GM19025 (cell line): ENCODE data around the gene EXOC6B.

Experiments used
- ATAC-seq: cut with Tn5 transposase; IDR thresholded peaks from one replicate; pipeline ENCODE4 v1.9.1; 2021; ENCODE audit warnings: mild to moderate bottlenecking, low read depth, moderate library complexity; ENCODE audit not compliant: unreplicated experiment

The EXOC6B gene

DNA sequence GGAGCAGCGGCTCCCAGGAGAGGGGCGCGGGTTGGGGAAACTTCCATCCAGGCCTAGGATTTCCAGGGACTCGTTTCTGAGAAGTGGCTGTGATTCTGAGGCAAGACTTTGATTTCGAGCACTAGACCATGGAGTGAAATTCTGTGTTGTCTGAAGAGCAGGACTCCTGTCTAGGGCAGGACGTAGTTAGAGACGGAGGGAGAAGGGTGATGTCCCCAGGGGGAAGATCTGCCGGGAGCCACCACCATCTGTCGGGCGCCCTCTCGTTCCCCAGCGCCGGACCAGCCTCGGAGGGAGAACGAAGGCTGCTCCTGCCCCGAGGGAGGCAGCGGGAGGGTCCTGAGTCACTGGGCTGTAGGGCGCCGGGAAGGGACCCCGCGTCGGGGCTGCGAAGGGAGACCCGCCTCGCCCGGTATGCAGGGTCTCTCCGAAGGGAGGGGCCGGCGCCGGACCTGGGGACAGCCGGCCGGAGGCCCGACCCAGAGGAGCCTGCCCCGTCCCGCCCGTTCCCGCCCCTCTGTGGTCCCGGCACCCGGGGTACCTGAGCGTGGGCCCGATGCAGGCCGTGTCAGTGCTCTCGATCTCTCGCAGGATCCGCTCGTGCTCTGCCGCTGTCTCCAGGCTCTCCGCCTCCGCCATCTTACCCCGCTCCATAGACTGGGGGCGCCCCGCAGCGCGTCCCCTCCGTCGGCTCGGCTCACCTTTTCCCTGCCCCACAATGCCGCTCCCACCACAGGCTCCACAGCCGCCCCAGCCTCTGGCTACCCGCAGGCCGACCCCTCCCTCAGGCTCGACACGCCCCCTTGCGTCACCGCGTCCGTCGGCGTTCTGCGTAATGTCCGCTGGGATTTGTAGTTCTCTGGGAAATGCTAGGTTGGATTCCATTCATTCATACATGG is at the start of gene EXOC6B:
Gene EXOC6B, minus strand, starts transcription at position 777 of the 899 bp plus-strand sequence.
- ATAC-seq, result peak; percentile 85

GRCh38 chr2:72871880-72872279 is 46.0 kb upstream of the EXOC6B start:
- no peak for ATAC-seq

DNA sequence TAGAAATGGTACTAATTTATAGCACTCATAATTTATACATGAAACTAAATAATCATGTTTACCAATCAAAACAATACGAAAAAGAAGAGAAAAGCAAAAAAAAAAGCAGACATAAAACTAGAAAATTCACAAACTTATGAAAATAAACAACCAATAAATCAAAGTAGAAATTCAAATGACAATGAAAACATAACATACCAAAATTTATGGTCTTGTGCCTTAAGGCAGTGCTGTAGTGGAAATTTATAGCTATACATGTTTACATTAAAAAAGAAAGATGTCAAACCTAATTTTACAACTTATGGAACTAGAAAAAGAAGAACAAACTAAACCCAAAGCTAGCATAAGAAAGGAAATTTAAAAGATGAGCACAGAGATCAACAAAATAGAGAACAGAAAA is 45.2 kb upstream of the EXOC6B start:
- ATAC-seq, result no peak

GRCh38 chr2:72864500-72864899 is 38.7 kb upstream of the EXOC6B start:
- peak; percentile 47 for ATAC-seq

DNA sequence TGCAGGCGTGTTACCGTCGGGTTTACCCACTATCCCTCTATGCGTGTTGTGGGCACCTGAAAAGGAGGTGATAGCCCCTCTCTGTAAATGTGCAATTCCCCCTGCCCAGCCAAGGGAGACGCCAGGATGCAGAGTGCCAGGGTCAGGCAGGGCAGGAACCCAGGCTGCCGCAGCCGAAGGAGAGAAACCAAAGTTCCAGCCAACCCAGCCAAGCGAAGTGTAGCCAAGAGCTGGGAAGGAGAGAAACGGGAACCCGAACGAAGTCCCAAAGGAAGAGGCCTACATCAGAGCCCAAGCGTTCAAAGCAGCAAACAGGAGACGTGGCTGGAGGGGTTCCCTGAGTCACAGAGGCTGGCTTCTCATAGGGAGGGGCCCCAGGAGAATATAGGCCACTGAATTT is 37.2 kb upstream of the EXOC6B start:
- no peak for ATAC-seq

GRCh38 chr2:72862239-72862988 is 36.6 kb upstream of the EXOC6B start:
- ATAC-seq, result peak; percentile 92

DNA sequence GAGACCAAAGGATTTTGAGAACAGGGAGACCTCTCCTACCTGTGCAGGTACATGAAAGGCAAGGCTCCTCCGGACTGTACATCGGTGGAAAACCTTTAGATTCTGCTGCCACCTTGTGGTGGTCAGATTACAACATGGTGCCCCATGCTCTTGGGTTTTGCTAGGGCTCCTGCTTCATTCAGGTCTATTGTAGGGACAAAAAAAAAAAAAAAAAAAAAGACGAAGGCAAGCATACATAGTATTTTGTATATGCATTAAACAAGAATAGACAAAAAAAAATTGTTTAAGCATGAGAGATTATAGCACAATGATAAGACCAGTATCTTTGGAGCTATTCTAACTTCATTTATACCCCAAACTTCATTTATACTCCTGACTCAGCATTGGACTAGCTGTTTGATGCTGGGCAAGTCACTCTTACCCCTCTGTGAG is 34.0 kb upstream of the EXOC6B start:
- peak; percentile 52 for ATAC-seq

DNA sequence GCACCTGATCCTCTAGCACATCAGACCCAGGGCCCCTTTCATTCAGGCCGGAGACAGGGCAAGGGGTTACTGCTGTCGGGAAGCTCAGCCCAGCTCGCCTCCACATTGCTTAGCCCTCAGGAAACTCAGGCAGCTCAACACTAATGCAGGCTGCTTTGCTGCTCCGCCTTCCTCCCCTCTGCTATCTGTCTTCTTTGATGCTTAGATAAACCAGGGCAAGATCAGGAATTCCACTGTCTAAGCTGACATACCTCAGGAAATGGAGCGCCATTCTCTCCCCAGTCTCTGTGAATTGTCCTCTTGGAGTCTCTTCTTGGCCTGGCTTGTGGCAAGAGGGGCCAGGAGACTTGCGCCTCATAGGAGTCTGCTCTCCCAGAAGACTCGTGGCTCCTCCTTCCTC is 25.5 kb upstream of the EXOC6B start:
- ATAC-seq, result no peak

DNA sequence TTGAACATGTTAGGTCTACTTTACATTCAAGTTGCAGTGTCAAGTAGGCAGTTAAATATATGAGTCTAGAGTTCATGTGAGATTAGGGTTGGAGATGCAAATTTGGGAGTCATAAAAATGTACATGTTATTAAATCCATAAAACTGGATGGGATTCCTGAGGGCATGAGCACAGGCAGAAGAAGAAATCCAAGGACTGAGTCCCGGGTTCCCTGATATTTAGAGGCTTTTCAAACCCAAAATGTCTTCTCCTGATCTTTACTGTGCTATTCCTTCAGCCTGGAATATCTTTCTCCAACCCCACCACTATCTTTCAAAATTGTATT is 23.3 kb upstream of the EXOC6B start:
- ATAC-seq, result no peak

DNA sequence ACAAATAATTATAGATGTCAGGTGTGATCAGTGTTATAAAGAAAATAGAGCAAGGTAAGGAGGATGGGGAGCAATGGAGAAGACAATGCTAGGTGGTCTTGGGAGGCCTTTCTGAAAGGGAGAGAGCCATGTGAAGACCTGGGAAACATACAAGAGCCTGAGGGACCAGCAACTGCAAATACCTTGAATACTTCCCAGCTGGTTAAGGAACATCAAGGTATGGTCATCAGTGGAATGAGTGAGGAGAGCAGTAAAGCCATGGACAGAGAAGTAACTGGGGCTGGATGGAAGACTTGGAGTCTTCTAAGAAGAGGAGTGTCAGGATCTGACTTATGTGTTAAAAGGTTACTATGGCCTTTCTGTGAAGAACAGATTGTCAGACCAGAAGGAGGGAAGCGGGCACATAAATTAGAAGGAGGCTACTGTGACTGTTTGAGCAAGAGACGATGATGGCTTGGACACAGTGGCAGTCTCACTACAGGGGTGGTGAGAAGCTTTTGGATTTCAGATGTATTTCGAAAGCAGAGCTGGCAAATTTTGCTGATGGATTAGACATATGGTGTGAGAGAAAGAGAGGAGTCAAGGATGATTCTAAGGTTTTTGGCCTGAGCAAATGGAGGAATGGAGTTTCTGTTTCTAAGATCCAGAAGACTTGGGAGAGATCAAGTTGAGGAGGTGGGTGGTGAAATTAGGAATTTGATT is 22.8 kb upstream of the EXOC6B start:
- ATAC-seq, result no peak

DNA sequence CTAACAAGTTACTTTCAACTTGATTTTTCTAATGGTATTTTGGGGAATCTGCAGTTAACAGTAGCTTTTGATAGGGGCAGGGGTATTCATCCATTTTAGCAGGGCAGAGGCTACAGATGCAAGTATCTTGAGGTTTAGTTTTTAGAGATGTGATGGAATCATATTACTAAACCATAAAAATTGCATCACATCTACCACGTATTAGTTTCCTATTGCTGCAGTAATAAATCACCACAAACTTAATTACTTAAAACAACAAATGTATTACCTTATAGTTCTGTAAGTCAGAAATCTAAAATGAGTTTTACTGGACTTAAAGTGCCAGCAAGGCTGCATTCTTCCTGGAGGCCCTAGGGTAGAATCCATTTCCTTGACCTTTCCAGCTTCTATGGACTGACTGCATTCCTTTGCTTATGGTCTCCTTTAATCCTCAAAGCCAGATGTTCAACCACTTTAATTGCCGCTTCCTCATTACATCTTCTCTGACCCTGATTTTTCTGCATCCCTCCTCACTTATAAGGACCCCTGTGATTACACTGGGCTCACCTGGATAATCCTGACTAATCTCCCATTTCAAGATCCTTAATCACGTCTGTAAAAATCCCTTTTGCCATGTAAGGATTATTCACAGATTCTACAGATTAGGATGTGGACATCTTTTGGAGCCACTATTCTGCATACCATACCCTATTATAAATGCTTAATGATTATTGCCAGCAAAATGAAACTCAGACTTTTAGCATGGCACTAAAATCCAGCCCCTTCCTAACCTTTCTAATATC is 21.9 kb upstream of the EXOC6B start:
- no peak for ATAC-seq

- peak; percentile 89 for ATAC-seq
Observed at GRCh38 chr2:72846171-72847095, 20.6 kb upstream of the EXOC6B start.

DNA sequence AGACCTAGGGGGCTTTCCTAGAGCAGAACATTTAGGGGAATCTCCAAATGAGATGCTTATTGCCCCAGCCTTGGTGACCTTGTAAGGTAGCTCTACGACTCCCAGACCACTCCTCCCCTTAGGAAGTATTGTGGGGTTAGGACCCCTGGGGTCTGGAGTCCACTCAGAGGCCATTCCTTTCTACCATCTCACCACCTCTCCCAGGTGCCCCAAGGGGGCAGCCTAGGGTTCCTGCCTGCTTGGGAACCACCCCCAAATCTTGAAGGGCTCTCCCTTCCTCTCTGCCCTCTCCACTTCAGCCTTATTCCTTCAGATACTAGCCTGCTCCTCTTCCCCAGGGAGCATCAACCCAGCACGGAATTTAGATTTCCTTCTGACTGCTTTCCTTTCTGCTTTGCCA is 17.5 kb upstream of the EXOC6B start:
- no peak for ATAC-seq

DNA sequence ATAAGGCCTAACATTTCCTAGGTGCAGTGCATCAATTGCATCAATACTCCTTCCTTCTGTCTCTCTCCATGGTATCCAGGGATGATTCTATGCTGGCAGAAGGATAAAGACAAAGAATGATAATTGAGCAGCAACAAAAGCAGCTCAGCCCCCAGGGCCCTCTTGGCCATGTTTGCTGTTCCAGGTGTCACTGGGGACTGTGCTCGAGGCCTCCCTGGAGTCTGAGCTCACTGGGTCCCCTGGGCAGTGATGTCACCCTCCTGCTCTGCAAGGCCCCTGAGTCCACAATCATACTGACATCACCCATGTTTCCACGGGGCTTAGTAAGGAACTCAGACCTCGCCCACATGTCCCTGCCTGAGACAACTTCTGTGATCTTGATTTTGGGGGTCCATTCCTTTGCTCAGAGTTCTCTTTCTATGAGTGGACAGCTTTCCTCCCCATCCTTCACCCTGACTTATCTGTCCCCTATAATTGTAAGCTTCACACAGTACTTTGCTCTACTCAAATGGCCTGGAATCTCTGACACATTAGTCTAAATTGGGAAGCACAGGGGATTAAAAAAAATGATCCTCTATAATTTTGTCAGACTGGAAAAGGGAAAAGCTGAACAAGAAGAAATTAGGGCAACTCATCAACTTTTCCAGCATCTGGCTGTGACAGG is 15.8 kb upstream of the EXOC6B start:
- no peak for ATAC-seq

DNA sequence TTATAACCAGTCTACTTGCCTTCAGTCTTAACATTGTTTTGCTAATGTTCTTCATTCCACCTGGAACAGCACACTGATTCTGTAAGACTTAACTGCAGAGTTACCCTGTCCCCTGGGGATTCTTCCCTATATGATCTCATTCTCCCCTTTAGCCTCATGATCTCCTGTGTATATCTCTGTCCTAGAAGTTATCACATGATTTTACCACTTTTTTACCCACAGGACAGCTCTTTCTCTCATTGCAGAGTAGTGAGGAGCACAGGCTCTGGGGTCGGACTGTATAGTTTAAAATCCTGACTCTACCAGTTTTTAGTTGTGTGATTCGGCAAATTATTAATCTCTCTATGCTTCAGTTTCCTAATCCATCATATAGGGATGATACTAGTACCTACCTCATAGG is 14.2 kb upstream of the EXOC6B start:
- ATAC-seq, result no peak

DNA sequence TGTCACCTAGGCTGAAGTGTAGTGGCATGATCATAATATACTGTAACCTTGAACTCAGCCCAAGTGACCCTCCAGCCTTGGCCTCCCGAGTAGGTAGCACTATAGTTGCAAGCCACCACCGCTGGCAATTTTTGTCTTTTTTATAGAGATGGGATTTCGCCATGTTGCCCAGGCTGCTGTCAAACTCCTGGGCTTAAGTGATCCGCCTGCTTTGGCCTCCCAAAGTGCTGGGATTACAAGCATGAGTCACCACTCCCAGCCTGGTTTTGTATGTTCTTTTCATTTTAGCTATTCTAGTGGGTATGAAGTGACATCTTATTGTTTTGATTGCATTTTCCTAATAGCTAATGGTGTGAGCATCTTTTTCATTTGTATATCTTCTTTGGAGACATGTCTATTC is 11.3 kb upstream of the EXOC6B start:
- no peak for ATAC-seq

DNA sequence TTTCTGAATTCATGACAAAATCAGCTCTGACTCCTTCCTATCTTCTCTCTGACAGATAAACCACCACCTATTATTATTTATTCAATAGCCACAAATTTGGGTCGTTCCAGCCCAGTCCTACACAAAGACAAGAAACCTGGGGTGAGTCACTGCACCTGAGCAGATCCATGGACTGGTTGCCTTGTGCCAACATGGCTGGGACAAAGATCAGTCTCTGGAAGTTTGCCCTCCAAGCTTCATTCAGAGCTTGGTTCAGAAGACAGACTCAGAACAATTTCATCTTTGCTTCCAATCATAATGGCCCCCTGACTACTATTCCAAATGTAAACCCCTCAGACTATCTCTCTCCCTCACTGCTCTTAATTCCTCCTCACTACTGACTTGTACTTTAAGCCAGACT is 9.6 kb upstream of the EXOC6B start:
- ATAC-seq, result no peak

DNA sequence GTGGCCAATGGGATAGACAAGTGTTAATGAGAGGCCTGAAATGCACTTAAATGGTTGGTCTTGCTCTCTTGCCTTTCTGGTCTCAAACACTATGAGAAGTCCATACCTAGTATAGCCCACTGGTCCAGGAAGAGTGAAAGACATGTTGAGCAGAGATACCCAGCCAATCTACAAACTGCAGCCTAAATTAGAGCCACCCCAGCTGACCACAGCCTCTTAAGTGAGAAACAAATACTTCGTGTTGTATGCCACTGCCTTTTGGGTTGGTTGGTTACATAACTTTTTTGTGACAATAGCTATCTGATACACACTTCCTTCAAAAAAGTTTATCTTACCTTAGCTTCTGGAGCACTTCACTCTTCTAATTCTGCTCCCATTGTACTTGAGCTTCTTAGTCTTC is 8.8 kb upstream of the EXOC6B start:
- no peak for ATAC-seq
